Smooth muscle cell of the brain vasculature (primary cell): ENCODE measurements around the gene CFP.

Experiments used
- DNase-seq: peaks from one replicate; pipeline ENCODE4 v3.0.0-alpha.2; 2012; ENCODE audit warnings: low read depth, low spot score

Gene CFP

DNA sequence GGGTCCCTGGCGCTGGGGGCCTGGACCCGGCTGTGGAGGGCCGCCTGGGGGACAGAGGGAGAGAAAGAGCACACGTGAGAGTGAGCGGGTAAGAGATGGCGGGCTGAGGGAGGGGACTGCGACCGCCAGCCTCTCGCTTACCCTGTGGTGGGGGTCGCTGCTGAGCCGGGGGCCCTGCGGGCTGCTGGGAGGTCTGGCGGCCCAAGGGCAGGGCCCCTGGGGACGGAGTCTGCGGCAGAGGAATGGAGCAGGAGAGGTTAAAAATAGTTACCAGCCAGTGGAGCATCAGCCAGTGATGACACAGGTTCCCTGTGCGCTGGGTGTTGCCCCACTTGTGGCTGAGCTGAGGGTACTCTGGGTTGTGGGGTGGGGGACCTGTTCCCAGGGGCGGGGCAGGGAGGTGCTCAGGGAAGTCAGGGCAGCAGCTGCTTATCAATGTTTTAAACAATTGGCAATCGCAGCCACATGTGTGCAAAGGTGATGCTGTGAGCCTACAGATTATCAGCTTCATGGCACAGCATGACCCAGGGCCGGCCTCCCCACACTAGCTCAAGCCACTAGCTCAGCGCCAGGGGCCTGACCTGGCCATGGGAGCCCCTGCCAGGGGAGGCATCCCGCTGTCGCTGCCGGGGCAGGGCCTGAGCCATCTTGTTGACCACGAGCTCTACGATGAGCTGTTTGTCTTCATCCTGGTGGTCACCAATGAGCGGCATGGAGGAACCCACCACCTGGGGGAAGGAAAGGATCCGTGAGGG is 55.0 kb downstream of the CFP start:
- DNase-seq: no peak

DNA sequence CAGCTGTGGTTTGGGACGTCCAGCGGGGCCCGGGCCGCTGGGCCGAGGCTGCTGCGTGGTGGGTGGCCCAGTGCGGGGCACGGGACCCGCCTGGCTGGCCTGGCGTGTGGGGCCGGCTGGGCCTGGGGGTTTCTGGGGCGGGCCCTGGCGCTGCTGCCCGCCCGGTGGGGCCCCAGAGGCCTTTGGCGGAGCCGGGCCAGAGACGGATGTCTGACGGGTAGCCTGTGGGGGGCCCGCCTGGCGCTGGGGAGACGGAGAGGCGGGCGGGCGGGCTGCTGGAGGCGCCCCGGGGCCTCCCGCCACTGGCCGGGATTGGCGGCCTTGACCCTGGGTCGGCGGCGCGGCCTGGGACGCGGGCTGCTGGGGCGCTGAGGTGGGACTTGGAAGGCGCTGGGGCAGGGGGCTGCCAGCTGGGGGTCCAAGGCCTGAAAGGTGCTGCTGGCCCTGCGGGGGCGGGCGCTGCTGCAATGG is 55.6 kb downstream of the CFP start:
- no peak for DNase-seq

DNA sequence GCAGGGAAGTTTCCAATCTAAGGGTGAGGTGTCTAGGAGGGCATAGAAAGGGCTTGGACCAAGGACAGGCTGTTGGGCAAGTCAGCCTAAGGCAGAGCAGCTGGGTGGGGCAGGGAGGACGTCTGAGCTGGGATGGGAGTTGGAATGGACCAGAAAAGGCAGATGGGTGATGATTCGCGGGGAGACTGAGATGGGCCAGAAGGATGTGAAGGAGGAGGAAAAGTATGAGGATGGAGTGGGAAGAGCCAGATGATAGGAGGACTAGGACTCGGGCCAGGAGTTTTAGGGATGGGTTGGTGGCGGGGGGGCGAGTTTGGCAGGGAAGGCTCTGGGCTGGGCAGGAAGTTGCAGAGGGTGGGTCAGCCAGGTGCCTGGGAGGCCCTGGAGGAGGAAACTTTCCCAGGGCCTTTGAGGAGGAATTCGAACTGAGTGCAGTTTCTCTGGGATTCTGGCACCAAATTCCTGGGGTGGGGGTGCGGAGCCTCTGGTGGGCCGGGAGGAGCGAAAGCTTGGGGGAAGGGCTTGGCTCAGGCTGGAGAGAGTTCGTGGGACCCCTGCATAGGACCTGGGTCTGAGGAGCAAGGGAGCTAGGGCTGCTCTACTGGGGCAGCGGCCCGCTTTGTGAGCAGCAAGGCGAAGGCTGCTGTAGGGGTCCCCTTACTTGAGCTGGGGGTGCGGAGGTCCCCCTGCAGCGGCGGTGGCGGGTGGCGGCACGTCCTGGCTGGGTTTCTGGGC is 56.2 kb downstream of the CFP start:
- DNase-seq: no peak
